Fibroblast of lung (primary cell): Measurements from ENCODE around the gene TULP1. TPM values are rescaled to one million over a fixed set of nuclear protein-coding genes. Genes with fewer than 3 reads are reported as not detected.
"Not testable (repeated sequence)": the region's sequence is repeated elsewhere in the genome, so short reads cannot be mapped to it uniquely, and the experiment has no call there.

ENCODE experiments used
- DNase-seq, 2 donors: peaks; one replicate each; pipeline versions ENCODE4 v3.0.0 to v3.0.0-alpha.2; 2010; ENCODE audit warnings: low read depth in 2 of 2
- H2AFZ ChIP-seq: 2 replicates; pipeline ENCODE4 v1.5.1; 2012; ENCODE audit warnings: low read length, control low read depth, inconsistent platforms
- H3K27ac ChIP-seq: 2 replicates; pipeline ENCODE4 v1.5.1; 2011; ENCODE audit warnings: low read length, control low read depth; ENCODE audit not compliant: insufficient read depth
- H3K27me3 ChIP-seq: 2 replicates; pipeline ENCODE4 v1.5.1; 2011; ENCODE audit warnings: mild to moderate bottlenecking, low read length; ENCODE audit not compliant: control insufficient read depth, insufficient read depth
- H3K36me3 ChIP-seq: 2 replicates; pipeline ENCODE4 v1.5.1; 2011; ENCODE audit warnings: low read length; ENCODE audit not compliant: control insufficient read depth, insufficient read depth
- H3K4me1 ChIP-seq: 2 replicates; pipeline ENCODE4 v1.5.1; 2011; ENCODE audit warnings: low read length; ENCODE audit not compliant: control insufficient read depth, insufficient read depth; ENCODE audit errors: extremely low read depth
- H3K4me2 ChIP-seq: 2 replicates; pipeline ENCODE4 v1.5.1; 2011; ENCODE audit warnings: low read length, control low read depth; ENCODE audit not compliant: insufficient read depth; ENCODE audit errors: extremely low read depth
- H3K4me3 ChIP-seq, 4 experiments: fragments of 200-600 bp in 1 of 4; sonication (generic) in 1 of 4; replicated peaks in 1 of 4; 2 replicates each; pipeline ENCODE4 v1.5.1; 2011 to 2016; ENCODE audit warnings: low read length in 4 of 4, low read depth in 3 of 4, mild to moderate bottlenecking in 3 of 4, control low read depth in 2 of 4, inconsistent platforms in 1 of 4, mixed read lengths in 1 of 4; ENCODE audit not compliant: insufficient read depth in 1 of 4; ENCODE audit errors: control extremely low read depth in 1 of 4
- H3K79me2 ChIP-seq: 2 replicates; pipeline ENCODE4 v1.5.1; 2012; ENCODE audit warnings: mild to moderate bottlenecking, low read length, inconsistent platforms; ENCODE audit not compliant: control insufficient read depth, insufficient read depth
- H3K9ac ChIP-seq: 2 replicates; pipeline ENCODE4 v1.5.1; 2011; ENCODE audit warnings: mild to moderate bottlenecking, low read length, control low read depth; ENCODE audit not compliant: insufficient read depth
- H3K9me3 ChIP-seq: 2 replicates; pipeline ENCODE4 v1.5.1; 2012; ENCODE audit warnings: low read depth, low read length; ENCODE audit not compliant: control insufficient read depth, insufficient read depth
- H4K20me1 ChIP-seq: 2 replicates; pipeline ENCODE4 v1.5.1; 2011; ENCODE audit warnings: low read length; ENCODE audit not compliant: control insufficient read depth, insufficient read depth; ENCODE audit errors: extremely low read depth
- CTCF ChIP-seq, 2 donors: IDR thresholded peaks in 1 of 2; conservative IDR thresholded peaks in 1 of 2; 1 replicate in 1 of 2; 2 replicates in 1 of 2; pipeline ENCODE4 v1.5.1; 2011 to 2012; ENCODE audit warnings: low read length in 2 of 2, control low read depth in 1 of 2, inconsistent platforms in 1 of 2, low read depth in 1 of 2, mild to moderate bottlenecking in 1 of 2
- EZH2 ChIP-seq: IDR thresholded peaks from 2 replicates; pipeline ENCODE4 v1.5.1; 2012; ENCODE audit warnings: low read length, control low read depth, mild to moderate bottlenecking; ENCODE audit errors: missing control alignments
- polyA plus RNA-seq, 2 donors: library from polyadenylated mRNA; depleted of rRNA in 1 of 2; stranded (reverse) in 1 of 2; unstranded in 1 of 2; fragments of >200 nt; gene quantifications; 2 replicates each; pipeline ENCODE4 v1.2.1, GENCODE V29; 2011 to 2012; ENCODE audit warnings: missing spikeins in 1 of 2
- total RNA-seq: library from RNA; depleted of rRNA; stranded (reverse); fragments of >200 nt; gene quantifications from 2 replicates; pipeline ENCODE4 v1.2.1, GENCODE V29; 2014

Gene TULP1
- total and polyA plus RNA-seq, 2 donors (not counting 1 experiment from before 2014, with no cell fraction given): not detected

- no peak for DNase-seq
- no peaks in the 10 kb centered on the region for H3K27me3 ChIP-seq
- H2AFZ ChIP-seq: no peak overlapping the region
- TF ChIP-seq EZH2: no peak
- no peak for TF ChIP-seq CTCF (conservative IDR thresholded peaks at IDR 0.05 in 1 of 2, IDR thresholded peaks at IDR 0.05 in 1 of 2; ENCODE audit: low read depth in 1 of 2, low read length in 2 of 2)
- no peaks in the 10 kb centered on the region for H3K9me3 ChIP-seq
- no peaks in the 10 kb centered on the region for H3K36me3 ChIP-seq
- no peak overlapping the region for H3K4me2 ChIP-seq
- no peaks in the 10 kb centered on the region for H4K20me1 ChIP-seq
- no peaks in the 10 kb centered on the region for H3K4me1 ChIP-seq
- no peak overlapping the region for H3K4me3 ChIP-seq
- no peak overlapping the region for H3K27ac ChIP-seq
- H3K79me2 ChIP-seq: no peaks in the 10 kb centered on the region
- H3K9ac ChIP-seq: no peak overlapping the region
Observed at GRCh38 chr6:35541836-35542235, 29.1 kb upstream of the TULP1 start.

- no peak for DNase-seq
- Histone ChIP-seq H3K36me3 (no peaks in the 10 kb centered on the region), H3K79me2 (no peaks in the 10 kb centered on the region), H3K9ac (no peak overlapping the region), H3K4me2 (no peak overlapping the region), H3K4me1 (no peaks in the 10 kb centered on the region), H4K20me1 (no peaks in the 10 kb centered on the region), H2AFZ (no peak overlapping the region), H3K27ac (no peak overlapping the region), H3K4me3 (no peak overlapping the region), H3K9me3 (no peaks in the 10 kb centered on the region), H3K27me3 (peaks cover 5% of the 10 kb centered on the region)
- TF ChIP-seq CTCF (conservative IDR thresholded peaks at IDR 0.05 in 1 of 2, IDR thresholded peaks at IDR 0.05 in 1 of 2; ENCODE audit: low read depth in 1 of 2, low read length in 2 of 2) (no peak), EZH2 (no peak)
Observed at GRCh38 chr6:35539223-35539622, 26.5 kb upstream of the TULP1 start.

- not testable (repeated sequence) for H3K27ac ChIP-seq, H3K4me1 ChIP-seq, H3K27me3 ChIP-seq, H3K4me3 ChIP-seq, H3K4me2 ChIP-seq, H3K36me3 ChIP-seq, H2AFZ ChIP-seq, DNase-seq, H3K9me3 ChIP-seq, H3K79me2 ChIP-seq, H3K9ac ChIP-seq, H4K20me1 ChIP-seq
Observed at GRCh38 chr6:35535847-35536246, 23.2 kb upstream of the TULP1 start.
